ENCODE results near the gene TTLL5. TPM values are rescaled to one million over a fixed set of nuclear protein-coding genes. Genes with fewer than 3 reads are reported as not detected.

The TTLL5 gene
- total RNA-seq, 1 donor from 2014 or later = 12.2 TPM

DNA sequence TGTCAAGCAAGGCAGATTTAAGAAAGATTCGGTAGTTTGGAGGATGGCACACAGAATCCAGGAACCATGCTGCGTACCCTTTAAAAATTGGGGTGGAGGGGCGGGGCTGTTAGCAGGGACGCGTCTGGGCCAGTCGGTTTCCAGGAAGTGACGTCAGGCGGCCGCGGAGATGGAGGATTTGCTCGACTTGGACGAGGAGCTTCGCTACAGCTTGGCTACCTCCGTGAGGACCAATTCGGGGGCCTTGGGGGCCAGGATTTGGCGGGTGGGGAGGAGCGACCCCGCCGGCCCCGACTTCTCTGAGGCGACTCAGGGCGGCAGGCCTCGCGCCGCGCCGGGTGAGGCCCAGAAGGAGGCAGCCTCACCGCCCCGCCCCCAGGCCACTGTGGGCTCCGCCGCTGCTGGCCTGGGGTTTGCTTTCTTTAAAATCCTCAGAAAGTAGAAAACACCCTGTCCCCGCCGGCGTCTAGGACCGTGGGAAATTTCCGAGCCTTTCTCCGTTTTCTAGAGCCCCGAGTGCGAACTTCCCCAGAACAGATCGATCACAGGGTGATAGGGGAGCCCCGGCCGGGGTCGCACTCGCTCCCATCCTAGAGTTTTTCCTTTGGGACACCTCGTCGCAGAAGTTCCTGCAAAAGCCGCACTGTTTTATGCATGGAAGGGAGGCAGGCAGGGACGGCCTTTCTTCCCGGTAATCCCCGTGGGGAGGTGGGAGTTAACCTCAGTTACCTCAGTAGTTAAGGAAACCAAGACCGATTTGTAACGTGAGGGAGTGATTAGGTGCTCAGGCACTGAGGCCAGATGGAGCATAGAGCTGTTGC is 324.8 kb downstream of the TTLL5 start, which contains the start of gene IFT43:
TSS of gene IFT43 (plus strand) at position 146 of the 821 bp plus-strand sequence. CDS start at position 170, 24 bp downstream.
- DNase-seq (ENCODE audit: low read depth) = peak; percentile 88

DNA sequence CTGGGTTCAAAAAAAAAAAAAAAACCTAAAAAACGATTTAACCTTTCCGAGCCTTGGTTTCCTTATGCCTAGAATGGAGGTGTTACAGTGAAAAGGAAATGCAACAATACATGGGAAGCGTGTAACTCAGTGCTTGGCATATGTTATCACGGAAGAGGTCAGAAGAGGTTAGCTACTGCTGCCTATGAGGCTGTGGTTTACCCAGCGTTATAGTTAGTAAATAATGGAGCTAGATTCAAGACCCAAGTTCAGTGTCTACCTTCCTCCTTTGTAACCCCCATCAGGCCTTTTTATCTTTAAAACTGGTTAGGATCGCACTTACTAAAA is 325.4 kb downstream of the TTLL5 start:
- DNase-seq (ENCODE audit: low read depth) = no peak

DNA sequence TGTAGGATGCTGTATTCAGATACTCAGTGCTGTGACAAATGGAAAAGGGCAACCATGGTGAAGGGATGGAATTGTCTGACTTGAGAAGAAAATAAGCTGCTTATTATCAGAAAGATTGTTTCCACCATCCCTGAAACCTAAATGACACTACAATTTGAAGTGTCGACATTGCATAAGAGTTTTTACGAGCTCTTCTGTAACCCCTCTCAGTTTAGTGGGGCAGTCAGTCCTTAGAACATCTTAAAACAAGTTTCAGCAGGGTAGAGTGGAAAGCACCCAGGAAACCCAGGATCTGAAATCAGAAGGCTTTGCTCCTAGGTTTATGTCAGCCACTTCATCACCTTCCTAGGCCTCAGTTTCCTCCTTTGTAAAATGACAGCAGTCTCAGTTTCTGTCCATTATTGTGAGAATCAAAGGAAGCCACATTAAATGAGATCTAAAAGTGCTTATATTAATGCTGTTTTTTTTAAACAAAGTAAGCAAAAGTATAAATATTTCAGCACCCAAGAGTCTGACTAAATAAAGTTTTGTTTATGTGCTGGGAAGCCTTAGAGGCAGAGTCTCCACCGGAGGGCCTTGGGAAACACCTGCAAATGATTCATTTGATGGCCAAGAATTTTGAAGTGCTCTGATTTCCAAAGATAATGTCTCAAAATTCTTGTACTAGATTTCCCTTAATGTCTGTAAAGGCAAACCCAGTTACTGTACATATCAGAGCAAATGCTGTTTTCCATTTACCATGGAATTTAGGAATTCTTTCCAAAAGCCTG is 326.3 kb downstream of the TTLL5 start:
- DNase-seq (ENCODE audit: low read depth) = no peak

DNA sequence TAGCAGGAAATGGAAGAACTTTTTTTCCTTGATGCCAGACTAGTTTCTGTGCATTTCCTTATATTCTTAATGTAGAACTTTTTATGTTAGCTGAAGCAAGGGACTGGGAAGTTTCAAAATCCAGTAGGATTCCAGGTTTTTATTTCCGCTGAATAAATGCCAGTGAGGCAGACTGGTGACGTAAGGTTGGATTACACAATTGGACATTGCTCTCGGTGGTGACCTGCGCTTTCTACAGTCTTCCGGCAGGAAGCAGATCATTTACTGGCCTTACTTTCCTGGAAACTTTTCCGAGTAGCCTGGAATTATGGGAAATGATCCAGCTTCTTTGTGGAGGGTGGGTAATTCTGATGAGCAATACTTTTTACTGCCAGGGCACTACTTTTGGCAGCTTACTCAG is 328.1 kb downstream of the TTLL5 start:
- DNase-seq (ENCODE audit: low read depth) = no peak

DNA sequence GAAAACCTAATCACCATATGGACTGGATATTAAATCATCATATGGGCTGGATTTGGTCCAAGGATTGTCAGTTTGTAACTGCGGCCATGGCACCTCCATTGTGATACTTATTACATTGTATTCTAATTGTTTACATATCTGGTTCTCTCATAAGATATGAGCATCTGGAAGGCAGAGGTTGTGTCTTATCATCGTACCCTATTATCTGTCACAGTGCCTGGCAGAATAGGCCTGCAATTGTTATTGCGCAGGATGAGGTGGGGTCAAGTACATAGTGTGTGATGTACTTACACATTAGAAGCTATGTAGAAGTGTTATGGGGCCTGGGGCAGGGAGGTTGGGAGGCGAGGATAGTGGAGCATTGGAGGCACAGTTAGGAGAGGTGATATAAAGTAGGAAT is 329.3 kb downstream of the TTLL5 start:
- no peak for DNase-seq (ENCODE audit: low read depth)

DNA sequence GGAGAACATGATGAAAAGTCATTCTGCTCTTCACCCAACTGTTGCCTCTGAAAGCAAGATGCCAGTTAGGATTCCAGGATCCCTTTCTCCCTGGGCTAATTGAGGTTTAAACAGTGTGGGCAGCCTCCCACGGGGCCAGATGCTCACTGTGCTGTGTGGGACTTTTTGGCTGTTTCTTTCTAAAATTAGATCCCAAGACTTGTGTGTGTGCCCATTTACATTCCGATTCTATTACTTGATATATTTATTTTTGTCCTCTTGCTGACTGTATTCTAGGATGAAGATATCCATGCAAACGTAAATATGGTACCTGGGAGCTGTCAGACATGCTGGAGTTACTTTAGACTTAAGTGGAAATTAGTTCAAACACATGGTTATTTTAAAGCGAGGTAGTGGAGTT is 330.7 kb downstream of the TTLL5 start:
- DNase-seq (ENCODE audit: low read depth) = peak; percentile 92

DNA sequence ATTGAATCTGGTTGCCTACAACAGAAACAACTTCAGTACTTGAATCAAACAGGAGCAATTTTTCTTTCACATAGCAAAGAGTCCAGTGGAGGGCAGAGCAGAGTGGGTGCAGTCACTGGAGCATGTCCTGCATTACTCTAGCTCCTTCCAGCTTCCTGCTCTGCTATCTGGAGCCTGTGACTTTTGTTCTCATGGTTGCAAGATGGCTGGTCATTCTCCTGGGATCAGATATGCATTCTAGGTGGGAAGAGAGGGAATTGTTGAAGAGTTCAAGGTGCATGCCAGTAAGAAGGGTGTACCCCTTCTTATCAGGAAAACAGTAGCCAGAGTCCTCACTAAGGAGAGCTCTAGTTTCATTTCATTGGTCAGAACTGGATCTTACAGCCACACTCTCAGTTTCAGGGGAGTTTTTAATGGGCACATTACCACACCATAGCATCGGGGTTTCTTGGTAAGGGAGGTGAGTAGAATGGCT is 332.6 kb downstream of the TTLL5 start:
- peak; percentile 31 for DNase-seq (ENCODE audit: low read depth)

DNA sequence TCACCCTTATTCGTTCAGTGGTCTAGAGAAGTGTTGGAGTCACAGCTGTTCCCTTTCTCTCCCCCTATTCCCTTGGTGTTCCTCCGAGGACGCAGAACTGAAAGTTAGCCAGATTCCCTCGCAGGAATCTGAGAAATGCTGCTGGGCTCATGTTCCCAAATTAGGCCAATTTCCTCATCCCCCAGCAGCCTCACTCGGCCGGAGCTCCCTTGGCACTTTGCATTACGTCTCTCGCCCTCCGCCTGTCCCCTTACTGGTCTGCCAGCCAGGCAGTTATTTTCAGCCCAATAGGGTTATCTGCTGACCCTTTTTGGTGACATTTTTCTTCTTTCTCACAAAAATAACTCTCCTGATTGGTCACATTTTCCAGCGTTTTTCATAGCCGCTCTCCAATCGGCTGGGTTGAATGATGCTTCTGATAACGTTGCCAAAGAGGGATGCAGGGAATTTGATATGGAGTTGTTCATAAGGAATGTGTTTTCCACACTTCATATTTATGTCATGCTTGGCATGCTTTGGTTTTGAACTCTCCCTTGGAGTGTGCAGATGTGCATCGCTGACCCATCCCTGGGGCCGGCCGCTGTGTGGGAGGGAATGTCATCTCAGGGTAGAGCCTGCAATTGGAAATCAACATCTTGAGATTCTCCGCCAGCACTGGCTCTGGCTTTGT is 334.5 kb downstream of the TTLL5 start:
- DNase-seq (ENCODE audit: low read depth) = peak; percentile 95

DNA sequence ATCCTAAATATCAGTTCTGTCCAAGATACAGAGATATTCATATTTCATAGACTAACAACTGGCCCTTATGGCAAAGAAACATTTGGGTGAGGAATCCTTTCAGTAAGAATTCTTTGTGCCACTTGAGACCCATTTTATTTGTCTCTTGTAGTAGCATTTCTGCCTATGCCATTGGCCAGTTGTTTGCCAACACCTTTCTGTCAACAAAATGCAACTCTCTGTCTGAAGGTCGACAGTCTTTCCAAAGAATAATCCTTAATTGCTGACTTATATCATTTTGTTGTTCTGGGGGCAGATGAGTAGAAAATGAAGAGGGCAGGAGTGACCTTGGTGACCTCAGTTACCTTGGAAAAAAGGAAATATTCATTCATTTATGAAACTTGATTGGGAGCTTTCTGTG is 335.4 kb downstream of the TTLL5 start:
- no peak for DNase-seq (ENCODE audit: low read depth)

DNA sequence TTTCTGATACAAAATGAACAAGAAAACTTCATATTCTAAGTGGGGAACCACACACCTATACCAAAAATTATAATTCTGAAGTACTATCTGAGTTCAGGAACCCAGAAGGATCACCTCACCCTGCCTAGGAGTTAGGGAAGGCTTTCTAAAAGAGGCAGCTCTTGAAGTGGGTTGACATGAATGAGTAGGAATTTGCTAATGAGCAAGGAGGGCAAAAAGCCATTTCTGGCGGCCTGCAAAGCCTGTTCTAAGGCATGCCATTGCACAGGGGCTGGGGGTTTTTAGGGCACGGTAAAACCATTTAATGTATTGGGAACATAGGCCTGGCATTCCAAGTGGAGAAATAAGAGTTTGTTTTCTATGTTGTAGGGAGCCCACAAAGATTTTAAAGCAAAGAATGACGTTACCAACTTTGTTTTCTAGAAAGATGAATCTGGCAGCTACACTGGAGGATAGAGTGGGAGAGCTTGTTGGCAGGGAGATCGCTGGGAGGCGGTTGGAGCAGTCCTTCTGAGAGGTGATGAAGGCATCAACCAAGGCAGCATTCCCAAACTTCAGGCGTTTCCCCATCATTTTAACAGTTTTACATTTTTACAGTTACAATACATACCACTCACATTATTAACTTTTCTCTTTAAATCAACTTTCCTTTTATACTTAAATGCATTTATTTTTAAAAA is 338.6 kb downstream of the TTLL5 start:
- no peak for DNase-seq (ENCODE audit: low read depth)

DNA sequence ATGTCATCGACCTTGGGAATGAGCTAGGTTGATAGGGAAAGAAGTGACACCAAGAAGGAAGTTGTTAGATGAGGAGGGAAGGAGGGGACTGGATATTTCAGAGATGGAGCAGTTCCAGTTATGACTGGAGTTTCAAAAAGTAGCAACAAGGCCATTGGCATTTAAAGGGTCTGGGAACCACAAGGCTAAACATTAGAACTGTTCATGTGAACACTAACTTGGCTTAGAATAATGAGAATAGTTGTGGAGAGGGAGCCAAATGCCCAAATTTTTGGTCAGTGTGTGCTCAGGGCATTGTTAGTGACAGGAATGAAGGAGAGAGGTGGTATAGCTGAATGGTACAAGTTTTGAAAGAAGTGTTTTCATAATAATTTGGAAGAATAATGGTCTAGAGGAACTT is 341.3 kb downstream of the TTLL5 start:
- DNase-seq (ENCODE audit: low read depth) = no peak

Other genes starting within 250 kb of the TTLL5 start
- 44.4 and 61.9 TPM in 2 replicates for gene JDP2, start 233.2 kb upstream of the TTLL5 start, total RNA-seq
- not detected in 2 replicates for gene BATF, start 138.8 kb upstream of the TTLL5 start, total RNA-seq
- 42.5 and 53.8 TPM in 2 replicates for gene FLVCR2, start 82.6 kb upstream of the TTLL5 start, total RNA-seq
- gene ERG28, start 370 bp upstream of the TTLL5 start, total RNA-seq = 8.4 and 11.7 TPM in 2 replicates